ENCODE data around the gene MYL3.

- TF ChIP-seq REST (IDR thresholded peaks at IDR 0.05; ENCODE audit: insufficient replicate concordance, low read depth) (no peak), CTCF (IDR thresholded peaks at IDR 0.05; ENCODE audit: insufficient read depth, low read length) (no peak), POLR2AphosphoS5 (IDR thresholded peaks at IDR 0.05; ENCODE audit: low read depth) (no peak)
Observed at GRCh38 chr3:46835491-46835890, 27.8 kb downstream of the MYL3 start.
